Fibroblast of lung (primary cell): Measurements from ENCODE around the gene ATG12. TPM values are rescaled to one million over a fixed set of nuclear protein-coding genes. Genes with fewer than 3 reads are reported as not detected.

Experiments used
- DNase-seq, 2 donors: peaks; one replicate each; pipeline versions ENCODE4 v3.0.0 to v3.0.0-alpha.2; 2010; ENCODE audit warnings: low read depth in 2 of 2
- H2AFZ ChIP-seq: 2 replicates; pipeline ENCODE4 v1.5.1; 2012; ENCODE audit warnings: low read length, control low read depth, inconsistent platforms
- H3K27ac ChIP-seq: 2 replicates; pipeline ENCODE4 v1.5.1; 2011; ENCODE audit warnings: low read length, control low read depth; ENCODE audit not compliant: insufficient read depth
- H3K27me3 ChIP-seq: 2 replicates; pipeline ENCODE4 v1.5.1; 2011; ENCODE audit warnings: mild to moderate bottlenecking, low read length; ENCODE audit not compliant: control insufficient read depth, insufficient read depth
- H3K36me3 ChIP-seq: 2 replicates; pipeline ENCODE4 v1.5.1; 2011; ENCODE audit warnings: low read length; ENCODE audit not compliant: control insufficient read depth, insufficient read depth
- H3K4me1 ChIP-seq: 2 replicates; pipeline ENCODE4 v1.5.1; 2011; ENCODE audit warnings: low read length; ENCODE audit not compliant: control insufficient read depth, insufficient read depth; ENCODE audit errors: extremely low read depth
- H3K4me2 ChIP-seq: 2 replicates; pipeline ENCODE4 v1.5.1; 2011; ENCODE audit warnings: low read length, control low read depth; ENCODE audit not compliant: insufficient read depth; ENCODE audit errors: extremely low read depth
- H3K4me3 ChIP-seq, 4 experiments: fragments of 200-600 bp in 1 of 4; sonication (generic) in 1 of 4; replicated peaks in 1 of 4; 2 replicates each; pipeline ENCODE4 v1.5.1; 2011 to 2016; ENCODE audit warnings: low read length in 4 of 4, low read depth in 3 of 4, mild to moderate bottlenecking in 3 of 4, control low read depth in 2 of 4, inconsistent platforms in 1 of 4, mixed read lengths in 1 of 4; ENCODE audit not compliant: insufficient read depth in 1 of 4; ENCODE audit errors: control extremely low read depth in 1 of 4
- H3K79me2 ChIP-seq: 2 replicates; pipeline ENCODE4 v1.5.1; 2012; ENCODE audit warnings: mild to moderate bottlenecking, low read length, inconsistent platforms; ENCODE audit not compliant: control insufficient read depth, insufficient read depth
- H3K9ac ChIP-seq: 2 replicates; pipeline ENCODE4 v1.5.1; 2011; ENCODE audit warnings: mild to moderate bottlenecking, low read length, control low read depth; ENCODE audit not compliant: insufficient read depth
- H3K9me3 ChIP-seq: 2 replicates; pipeline ENCODE4 v1.5.1; 2012; ENCODE audit warnings: low read depth, low read length; ENCODE audit not compliant: control insufficient read depth, insufficient read depth
- H4K20me1 ChIP-seq: 2 replicates; pipeline ENCODE4 v1.5.1; 2011; ENCODE audit warnings: low read length; ENCODE audit not compliant: control insufficient read depth, insufficient read depth; ENCODE audit errors: extremely low read depth
- CTCF ChIP-seq, 2 donors: IDR thresholded peaks in 1 of 2; conservative IDR thresholded peaks in 1 of 2; 1 replicate in 1 of 2; 2 replicates in 1 of 2; pipeline ENCODE4 v1.5.1; 2011 to 2012; ENCODE audit warnings: low read length in 2 of 2, control low read depth in 1 of 2, inconsistent platforms in 1 of 2, low read depth in 1 of 2, mild to moderate bottlenecking in 1 of 2
- EZH2 ChIP-seq: IDR thresholded peaks from 2 replicates; pipeline ENCODE4 v1.5.1; 2012; ENCODE audit warnings: low read length, control low read depth, mild to moderate bottlenecking; ENCODE audit errors: missing control alignments
- polyA plus RNA-seq, 2 donors: library from polyadenylated mRNA; depleted of rRNA in 1 of 2; stranded (reverse) in 1 of 2; unstranded in 1 of 2; fragments of >200 nt; gene quantifications; 2 replicates each; pipeline ENCODE4 v1.2.1, GENCODE V29; 2011 to 2012; ENCODE audit warnings: missing spikeins in 1 of 2
- total RNA-seq: library from RNA; depleted of rRNA; stranded (reverse); fragments of >200 nt; gene quantifications from 2 replicates; pipeline ENCODE4 v1.2.1, GENCODE V29; 2014

Gene ATG12
- total and polyA plus RNA-seq, 2 donors (not counting 1 experiment from before 2014, with no cell fraction given), result 38.8 to 117 TPM

GRCh38 chr5:115820846-115821245 lies 20.5 kb downstream of the ATG12 start:
- no peak overlapping the region for H3K9ac ChIP-seq
- TF ChIP-seq CTCF (conservative IDR thresholded peaks at IDR 0.05 in 1 of 2, IDR thresholded peaks at IDR 0.05 in 1 of 2; ENCODE audit: low read depth in 1 of 2, low read length in 2 of 2), result no peak

GRCh38 chr5:115818821-115819220 lies 22.5 kb downstream of the ATG12 start:
- Histone ChIP-seq H3K9ac (no peak overlapping the region), H3K79me2 (no peaks in the 10 kb centered on the region), H3K4me1 (no peaks in the 10 kb centered on the region), H3K27ac (no peak overlapping the region), H3K27me3 (peaks cover 4% of the 10 kb centered on the region), H3K9me3 (no peaks in the 10 kb centered on the region), H3K4me2 (no peak overlapping the region), H4K20me1 (no peaks in the 10 kb centered on the region), H3K4me3 (no peak overlapping the region), H3K36me3 (no peaks in the 10 kb centered on the region), H2AFZ (no peak overlapping the region)
- TF ChIP-seq EZH2 (no peak), CTCF (conservative IDR thresholded peaks at IDR 0.05 in 1 of 2, IDR thresholded peaks at IDR 0.05 in 1 of 2; ENCODE audit: low read depth in 1 of 2, low read length in 2 of 2) (no peak)
- no peak for DNase-seq

More at GRCh38 chr5:115820846-115821245, 20.5 kb downstream of the ATG12 start:
- Histone ChIP-seq H3K27ac (no peak overlapping the region), H3K36me3 (no peaks in the 10 kb centered on the region), H3K79me2 (no peaks in the 10 kb centered on the region), H3K4me1 (no peaks in the 10 kb centered on the region), H2AFZ (no peak overlapping the region), H3K27me3 (no peaks in the 10 kb centered on the region), H3K4me2 (no peak overlapping the region), H3K4me3 (no peak overlapping the region), H4K20me1 (no peaks in the 10 kb centered on the region), H3K9me3 (no peaks in the 10 kb centered on the region)
- DNase-seq, result no peak

GRCh38 chr5:115817386-115817785 lies 24.0 kb downstream of the ATG12 start:
- Histone ChIP-seq H3K4me1 (no peaks in the 10 kb centered on the region), H3K4me3 (no peak overlapping the region), H2AFZ (no peak overlapping the region), H3K36me3 (no peaks in the 10 kb centered on the region), H3K9ac (no peak overlapping the region), H3K4me2 (no peak overlapping the region), H3K27me3 (peaks cover 5% of the 10 kb centered on the region), H3K27ac (no peak overlapping the region), H3K9me3 (no peaks in the 10 kb centered on the region), H4K20me1 (no peaks in the 10 kb centered on the region), H3K79me2 (no peaks in the 10 kb centered on the region)
- TF ChIP-seq EZH2, result no peak
- no peak for TF ChIP-seq CTCF (conservative IDR thresholded peaks at IDR 0.05 in 1 of 2, IDR thresholded peaks at IDR 0.05 in 1 of 2; ENCODE audit: low read depth in 1 of 2, low read length in 2 of 2)
- DNase-seq, result no peak
